ENCODE data around the gene PPP1R16B.
A peak's percentile ranks its signal among the peaks of the same experiment; 100 is the strongest.
"Not testable (repeated sequence)": the region's sequence is repeated elsewhere in the genome, so short reads cannot be mapped to it uniquely, and the experiment has no call there.

The PPP1R16B gene

GRCh38 chr20:38857703-38858102 lies 52.2 kb downstream of the PPP1R16B start:
- Histone ChIP-seq H3K4me2 (ENCODE audit: low read length) (peak overlapping the region; percentile 74), H3K27ac (ENCODE audit: low read depth, low read length) (peak overlapping the region; percentile 71; the same call in 1 of the 2 replicates), H3K4me1 (ENCODE audit: control insufficient read depth, low read length) (peaks cover 97% of the 10 kb centered on the region)

GRCh38 chr20:38859070-38859690 lies 53.7 kb downstream of the PPP1R16B start:
- Histone ChIP-seq H4K20me1 (ENCODE audit: control insufficient read depth, insufficient read depth, low read depth, low read length) (no peaks in the 10 kb centered on the region), H3K9me3 (ENCODE audit: control insufficient read depth, insufficient read depth, low read length) (no peaks in the 10 kb centered on the region), H3K9me2 (replicated peaks; ENCODE audit: control insufficient read depth, low read length) (no peaks in the 10 kb centered on the region), H3K79me2 (ENCODE audit: control insufficient read depth, low read length) (peaks cover 93% of the 10 kb centered on the region), H3K4me2 (ENCODE audit: low read length) (peak overlapping the region; percentile 74), H3K27me3 (ENCODE audit: control insufficient read depth, low read length) (no peaks in the 10 kb centered on the region), H3K4me1 (ENCODE audit: control insufficient read depth, low read length) (peaks cover 99% of the 10 kb centered on the region), H3K36me3 (ENCODE audit: control insufficient read depth, low read length) (peaks cover 19% of the 10 kb centered on the region), H3K4me3 (ENCODE audit: low read length) (peak overlapping the region; percentile 46), H3K27ac (ENCODE audit: low read depth, low read length) (peak overlapping the region; percentile 71), H3F3A (ENCODE audit: control insufficient read depth, insufficient read depth) (peaks cover 21% of the 10 kb centered on the region)
- TF ChIP-seq EZH2phosphoT487 (IDR thresholded peaks at IDR 0.05; ENCODE audit: borderline replicate concordance, low read length) (no peak), CTCF (IDR thresholded peaks at IDR 0.05; ENCODE audit: low read depth, low read length, poor library complexity, severe bottlenecking) (no peak)

More at GRCh38 chr20:38857703-38858102, 52.2 kb downstream of the PPP1R16B start:
- H3K36me3 ChIP-seq (ENCODE audit: control insufficient read depth, low read length), result peaks cover 24% of the 10 kb centered on the region
- H4K20me1 ChIP-seq (ENCODE audit: control insufficient read depth, insufficient read depth, low read depth, low read length), result no peaks in the 10 kb centered on the region
- H3F3A ChIP-seq (ENCODE audit: control insufficient read depth, insufficient read depth), result peaks cover 14% of the 10 kb centered on the region
- H3K79me2 ChIP-seq (ENCODE audit: control insufficient read depth, low read length), result peaks cover 93% of the 10 kb centered on the region
- no peaks in the 10 kb centered on the region for H3K9me3 ChIP-seq (ENCODE audit: control insufficient read depth, insufficient read depth, low read length)
- no peak for TF ChIP-seq CTCF (IDR thresholded peaks at IDR 0.05; ENCODE audit: low read depth, low read length, poor library complexity, severe bottlenecking)
- no peak for TF ChIP-seq EZH2phosphoT487 (IDR thresholded peaks at IDR 0.05; ENCODE audit: borderline replicate concordance, low read length)
- no peaks in the 10 kb centered on the region for H3K27me3 ChIP-seq (ENCODE audit: control insufficient read depth, low read length)
- no peak overlapping the region for H3K4me3 ChIP-seq (ENCODE audit: low read length)
- H3K9me2 ChIP-seq (replicated peaks; ENCODE audit: control insufficient read depth, low read length), result no peaks in the 10 kb centered on the region

- H3K9me2 ChIP-seq (replicated peaks; ENCODE audit: control insufficient read depth, low read length); H3K9me3 ChIP-seq (ENCODE audit: control insufficient read depth, insufficient read depth, low read length); H3K27me3 ChIP-seq (ENCODE audit: control insufficient read depth, low read length); H4K20me1 ChIP-seq (ENCODE audit: control insufficient read depth, insufficient read depth, low read depth, low read length); H3K4me3 ChIP-seq (ENCODE audit: low read length): not testable (repeated sequence)
- peak overlapping the region; percentile 79 for H3K4me2 ChIP-seq (ENCODE audit: low read length)
- H3K27ac ChIP-seq (ENCODE audit: low read depth, low read length), result peak overlapping the region; percentile 89
- peaks cover 93% of the 10 kb centered on the region for H3K79me2 ChIP-seq (ENCODE audit: control insufficient read depth, low read length)
- peaks cover 99% of the 10 kb centered on the region for H3K4me1 ChIP-seq (ENCODE audit: control insufficient read depth, low read length)
- H3K36me3 ChIP-seq (ENCODE audit: control insufficient read depth, low read length), result peaks cover 22% of the 10 kb centered on the region
- H3F3A ChIP-seq (ENCODE audit: control insufficient read depth, insufficient read depth), result peaks cover 23% of the 10 kb centered on the region
Observed at GRCh38 chr20:38859857-38860256, 54.4 kb downstream of the PPP1R16B start.

- H4K20me1 ChIP-seq (ENCODE audit: control insufficient read depth, insufficient read depth, low read depth, low read length), result no peaks in the 10 kb centered on the region
- no peak for TF ChIP-seq EZH2phosphoT487 (IDR thresholded peaks at IDR 0.05; ENCODE audit: borderline replicate concordance, low read length)
- no peak for TF ChIP-seq CTCF (IDR thresholded peaks at IDR 0.05; ENCODE audit: low read depth, low read length, poor library complexity, severe bottlenecking)
- peaks cover 23% of the 10 kb centered on the region for H3F3A ChIP-seq (ENCODE audit: control insufficient read depth, insufficient read depth)
- H3K4me2 ChIP-seq (ENCODE audit: low read length), result peak overlapping the region; percentile 79
- no peaks in the 10 kb centered on the region for H3K27me3 ChIP-seq (ENCODE audit: control insufficient read depth, low read length)
- peaks cover 22% of the 10 kb centered on the region for H3K36me3 ChIP-seq (ENCODE audit: control insufficient read depth, low read length)
- no peaks in the 10 kb centered on the region for H3K9me3 ChIP-seq (ENCODE audit: control insufficient read depth, insufficient read depth, low read length)
- no peaks in the 10 kb centered on the region for H3K9me2 ChIP-seq (replicated peaks; ENCODE audit: control insufficient read depth, low read length)
- H3K4me1 ChIP-seq (ENCODE audit: control insufficient read depth, low read length), result peaks cover 99% of the 10 kb centered on the region
- peak overlapping the region; percentile 89 for H3K27ac ChIP-seq (ENCODE audit: low read depth, low read length)
- H3K4me3 ChIP-seq (ENCODE audit: low read length), result peak overlapping the region; percentile 27
- peaks cover 94% of the 10 kb centered on the region for H3K79me2 ChIP-seq (ENCODE audit: control insufficient read depth, low read length)
Observed at GRCh38 chr20:38861071-38861401, 55.5 kb downstream of the PPP1R16B start.
